Measurements from ENCODE around the gene SFTA2. TPM values are rescaled to one million over a fixed set of nuclear protein-coding genes. Genes with fewer than 3 reads are reported as not detected.

The SFTA2 gene
- total and polyA plus RNA-seq, 2 experiments from 2014 or later: 8.8 TPM; not detected in 1

GRCh38 chr6:30891816-30892538 lies 40.0 kb downstream of the SFTA2 start:
- H3K27me3 ChIP-seq: no peaks in the 10 kb centered on the region
- no peaks in the 10 kb centered on the region for H3K9me3 ChIP-seq (ENCODE audit: low read depth)
- peaks cover 3% of the 10 kb centered on the region for H3K4me1 ChIP-seq (ENCODE audit: insufficient read depth)
- DNase-seq (ENCODE audit: low spot score): no peak
- no peak overlapping the region for H2AFZ ChIP-seq
- no peak overlapping the region for H3K4me2 ChIP-seq
- WGBS (ENCODE audit: low lambda C conversion rate, missing lambda C conversion rate): 98% methylated on average over 14 of the region's 21 CpGs
- H3K9me2 ChIP-seq (replicated peaks; ENCODE audit: insufficient read depth): no peaks in the 10 kb centered on the region
- no peaks in the 10 kb centered on the region for H3K36me3 ChIP-seq (replicated peaks; ENCODE audit: insufficient read depth, low read depth)
- H4K20me1 ChIP-seq (ENCODE audit: insufficient read depth, poor library complexity, severe bottlenecking): peaks cover 34% of the 10 kb centered on the region
- peaks cover 46% of the 10 kb centered on the region for H3K79me2 ChIP-seq
- no peak overlapping the region for H3K4me3 ChIP-seq
- TF ChIP-seq, protein P1, sequence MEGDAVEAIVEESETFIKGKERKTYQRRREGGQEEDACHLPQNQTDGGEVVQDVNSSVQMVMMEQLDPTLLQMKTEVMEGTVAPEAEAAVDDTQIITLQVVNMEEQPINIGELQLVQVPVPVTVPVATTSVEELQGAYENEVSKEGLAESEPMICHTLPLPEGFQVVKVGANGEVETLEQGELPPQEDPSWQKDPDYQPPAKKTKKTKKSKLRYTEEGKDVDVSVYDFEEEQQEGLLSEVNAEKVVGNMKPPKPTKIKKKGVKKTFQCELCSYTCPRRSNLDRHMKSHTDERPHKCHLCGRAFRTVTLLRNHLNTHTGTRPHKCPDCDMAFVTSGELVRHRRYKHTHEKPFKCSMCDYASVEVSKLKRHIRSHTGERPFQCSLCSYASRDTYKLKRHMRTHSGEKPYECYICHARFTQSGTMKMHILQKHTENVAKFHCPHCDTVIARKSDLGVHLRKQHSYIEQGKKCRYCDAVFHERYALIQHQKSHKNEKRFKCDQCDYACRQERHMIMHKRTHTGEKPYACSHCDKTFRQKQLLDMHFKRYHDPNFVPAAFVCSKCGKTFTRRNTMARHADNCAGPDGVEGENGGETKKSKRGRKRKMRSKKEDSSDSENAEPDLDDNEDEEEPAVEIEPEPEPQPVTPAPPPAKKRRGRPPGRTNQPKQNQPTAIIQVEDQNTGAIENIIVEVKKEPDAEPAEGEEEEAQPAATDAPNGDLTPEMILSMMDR (IDR thresholded peaks at IDR 0.05; ENCODE audit: poor library complexity): no peak
- TF ChIP-seq EZH2 (IDR thresholded peaks at IDR 0.05; ENCODE audit: borderline replicate concordance): no peak
- no peak for TF ChIP-seq EZH2phosphoT487 (IDR thresholded peaks at IDR 0.05; ENCODE audit: low read depth, severe bottlenecking, unreplicated experiment)
- H3K27ac ChIP-seq: no peak overlapping the region

DNA sequence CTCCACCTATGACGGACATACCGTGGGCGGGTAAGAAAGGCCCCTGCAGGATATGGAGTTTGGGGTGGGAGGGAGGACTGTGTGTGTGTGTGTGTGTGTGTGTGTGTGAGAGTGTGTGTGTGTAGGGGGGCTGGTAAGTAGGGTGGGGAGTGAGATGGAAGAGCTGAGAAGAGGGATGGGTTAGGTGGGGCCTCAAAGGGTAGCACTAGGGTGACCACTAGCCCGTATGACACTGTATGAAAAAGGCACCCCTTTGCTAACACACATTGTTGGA lies 40.6 kb downstream of the SFTA2 start:
- no peak for DNase-seq (ENCODE audit: low spot score)
- no peak overlapping the region for H3K4me2 ChIP-seq
- peaks cover 52% of the 10 kb centered on the region for H3K79me2 ChIP-seq
- H3K27ac ChIP-seq: no peak overlapping the region
- H2AFZ ChIP-seq: no peak overlapping the region
- H3K9me3 ChIP-seq (ENCODE audit: low read depth): no peaks in the 10 kb centered on the region
- TF ChIP-seq, protein P1 (IDR thresholded peaks at IDR 0.05; ENCODE audit: poor library complexity): no peak
- TF ChIP-seq EZH2 (IDR thresholded peaks at IDR 0.05; ENCODE audit: borderline replicate concordance) (no peak), EZH2phosphoT487 (IDR thresholded peaks at IDR 0.05; ENCODE audit: low read depth, severe bottlenecking, unreplicated experiment) (no peak)
- H3K36me3 ChIP-seq (replicated peaks; ENCODE audit: insufficient read depth, low read depth): no peaks in the 10 kb centered on the region
- H3K9me2 ChIP-seq (replicated peaks; ENCODE audit: insufficient read depth): no peaks in the 10 kb centered on the region
- 91% methylated on average over 4 of the region's 4 CpGs for WGBS (ENCODE audit: low lambda C conversion rate, missing lambda C conversion rate)
- H3K4me3 ChIP-seq: no peak overlapping the region
- no peaks in the 10 kb centered on the region for H3K27me3 ChIP-seq
- peaks cover 36% of the 10 kb centered on the region for H4K20me1 ChIP-seq (ENCODE audit: insufficient read depth, poor library complexity, severe bottlenecking)
- peaks cover 9% of the 10 kb centered on the region for H3K4me1 ChIP-seq (ENCODE audit: insufficient read depth)

- no peak overlapping the region for H2AFZ ChIP-seq
- H3K4me2 ChIP-seq: no peak overlapping the region
- no peak for DNase-seq (ENCODE audit: low spot score)
- no peak overlapping the region for H3K27ac ChIP-seq
- H3K79me2 ChIP-seq: peaks cover 54% of the 10 kb centered on the region
- 90% methylated on average over 12 of the region's 12 CpGs for WGBS (ENCODE audit: low lambda C conversion rate, missing lambda C conversion rate)
- TF ChIP-seq EZH2phosphoT487 (IDR thresholded peaks at IDR 0.05; ENCODE audit: low read depth, severe bottlenecking, unreplicated experiment) (no peak), EZH2 (IDR thresholded peaks at IDR 0.05; ENCODE audit: borderline replicate concordance) (no peak)
- TF ChIP-seq, protein P1 (IDR thresholded peaks at IDR 0.05; ENCODE audit: poor library complexity): no peak
- H3K9me3 ChIP-seq (ENCODE audit: low read depth): no peaks in the 10 kb centered on the region
- no peaks in the 10 kb centered on the region for H3K9me2 ChIP-seq (replicated peaks; ENCODE audit: insufficient read depth)
- H3K27me3 ChIP-seq: no peaks in the 10 kb centered on the region
- H3K4me3 ChIP-seq: no peak overlapping the region
- H3K4me1 ChIP-seq (ENCODE audit: insufficient read depth): peaks cover 11% of the 10 kb centered on the region
- peaks cover 36% of the 10 kb centered on the region for H4K20me1 ChIP-seq (ENCODE audit: insufficient read depth, poor library complexity, severe bottlenecking)
- no peaks in the 10 kb centered on the region for H3K36me3 ChIP-seq (replicated peaks; ENCODE audit: insufficient read depth, low read depth)
These were observed 41.1 kb downstream of the SFTA2 start for GRCh38 chr6:30890646-30891449.
